ENCODE results near the gene CACNA1I.

CACNA1I gene

GRCh38 chr22:39597236-39597869 lies 26.8 kb downstream of the CACNA1I start:
- DNase-seq (ENCODE audit: low read depth in 2 of 2, low spot score in 1 of 2) = no peak

GRCh38 chr22:39598017-39598965 lies 27.7 kb downstream of the CACNA1I start:
- DNase-seq (ENCODE audit: low read depth in 2 of 2, low spot score in 1 of 2) = peak; percentile 24 to 52

GRCh38 chr22:39600491-39601179 lies 30.1 kb downstream of the CACNA1I start:
- DNase-seq (ENCODE audit: low read depth in 2 of 2, low spot score in 1 of 2) = no peak

GRCh38 chr22:39601180-39601535 lies 30.6 kb downstream of the CACNA1I start:
- DNase-seq (ENCODE audit: low read depth in 2 of 2, low spot score in 1 of 2) = no peak

- no peak for DNase-seq (ENCODE audit: low read depth in 2 of 2, low spot score in 1 of 2)
These were observed 32.8 kb downstream of the CACNA1I start for GRCh38 chr22:39603345-39603744.

- DNase-seq (ENCODE audit: low read depth in 2 of 2, low spot score in 1 of 2) = no peak
These were observed 39.7 kb downstream of the CACNA1I start for GRCh38 chr22:39610246-39610645.

GRCh38 chr22:39610766-39611165 lies 40.2 kb downstream of the CACNA1I start:
- no peak for DNase-seq (ENCODE audit: low read depth in 2 of 2, low spot score in 1 of 2)

- no peak for DNase-seq (ENCODE audit: low read depth in 2 of 2, low spot score in 1 of 2)
These were observed 40.8 kb downstream of the CACNA1I start for GRCh38 chr22:39611360-39611759.

GRCh38 chr22:39612811-39613548 lies 42.4 kb downstream of the CACNA1I start:
- DNase-seq (ENCODE audit: low read depth in 2 of 2, low spot score in 1 of 2) = no peak

- DNase-seq (ENCODE audit: low read depth in 2 of 2, low spot score in 1 of 2) = no peak
These were observed 43.0 kb downstream of the CACNA1I start for GRCh38 chr22:39613549-39613921.

- DNase-seq (ENCODE audit: low read depth in 2 of 2, low spot score in 1 of 2) = no peak
These were observed 43.9 kb downstream of the CACNA1I start for GRCh38 chr22:39614442-39614841.

- DNase-seq (ENCODE audit: low read depth in 2 of 2, low spot score in 1 of 2) = no peak
These were observed 45.5 kb downstream of the CACNA1I start for GRCh38 chr22:39616051-39616450.

GRCh38 chr22:39616781-39617180 lies 46.2 kb downstream of the CACNA1I start:
- DNase-seq (ENCODE audit: low read depth in 2 of 2, low spot score in 1 of 2) = no peak

GRCh38 chr22:39617342-39617741 lies 46.8 kb downstream of the CACNA1I start:
- no peak for DNase-seq (ENCODE audit: low read depth in 2 of 2, low spot score in 1 of 2)

GRCh38 chr22:39617970-39618757 lies 47.6 kb downstream of the CACNA1I start:
- DNase-seq (ENCODE audit: low read depth in 2 of 2, low spot score in 1 of 2) = no peak

GRCh38 chr22:39618996-39619530 lies 48.5 kb downstream of the CACNA1I start:
- no peak for DNase-seq (ENCODE audit: low read depth in 2 of 2, low spot score in 1 of 2)

GRCh38 chr22:39620924-39621690 lies 50.6 kb downstream of the CACNA1I start:
- no peak for DNase-seq (ENCODE audit: low read depth in 2 of 2, low spot score in 1 of 2)

- DNase-seq (ENCODE audit: low read depth in 2 of 2, low spot score in 1 of 2) = no peak
These were observed 51.3 kb downstream of the CACNA1I start for GRCh38 chr22:39621826-39622225.

GRCh38 chr22:39622881-39623367 lies 52.4 kb downstream of the CACNA1I start:
- peak; percentile 25 to 43 for DNase-seq (ENCODE audit: low read depth in 2 of 2, low spot score in 1 of 2)
